ENCODE measurements around the gene ZNF581. TPM values are rescaled to one million over a fixed set of nuclear protein-coding genes. Genes with fewer than 3 reads are reported as not detected.

The ZNF581 gene
- total RNA-seq, 1 donor from 2014 or later, result 46.5 TPM

DNA sequence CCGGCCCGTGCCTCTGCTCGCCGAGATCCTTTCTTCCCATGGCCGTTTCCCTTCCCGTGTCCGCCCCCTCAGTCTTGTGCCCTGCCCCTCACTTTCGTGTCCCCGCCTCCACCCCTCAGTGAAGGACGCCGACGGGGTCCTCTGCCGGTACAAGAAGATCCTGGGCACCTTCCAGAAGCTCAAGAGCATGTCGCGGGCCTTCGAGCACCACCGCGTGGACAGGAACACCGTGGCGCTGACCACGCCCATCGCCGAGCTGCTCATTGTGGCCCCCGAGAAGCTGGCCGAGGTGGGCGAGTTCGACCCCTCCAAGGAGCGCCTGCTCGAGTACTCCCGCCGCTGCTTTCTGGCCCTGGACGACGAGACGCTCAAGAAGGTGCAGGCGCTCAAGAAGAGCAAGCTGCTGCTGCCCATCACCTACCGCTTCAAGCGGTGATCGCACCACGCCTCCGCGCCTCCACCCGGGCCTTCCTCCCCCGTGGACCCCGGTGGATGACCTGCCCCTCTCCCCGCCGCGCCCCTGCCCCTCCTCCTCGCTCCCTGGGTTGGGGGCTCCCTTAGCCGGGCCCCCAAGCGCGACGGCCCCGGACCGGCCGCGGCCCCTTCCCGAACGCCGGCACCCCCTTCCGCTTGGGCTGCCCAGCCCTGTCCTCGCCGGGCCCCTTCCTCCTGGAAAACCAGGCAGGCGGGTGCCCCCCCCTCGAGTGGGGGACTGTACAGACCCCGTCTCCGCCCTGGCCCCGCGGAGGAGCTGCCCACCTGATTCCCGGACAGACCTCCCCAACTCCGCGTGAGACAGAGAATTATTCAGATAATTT lies 9.1 kb downstream of the ZNF581 start:
- DNase-seq, result no peak

GRCh38 chr19:55653651-55654322 lies 10.3 kb downstream of the ZNF581 start:
- H3K27me3 Mint-ChIP-seq, result no peaks in the 10 kb centered on the region

More for the DNA sequence above, 9.1 kb downstream of the ZNF581 start:
- Mint-ChIP-seq H3K9me3 (no peaks in the 10 kb centered on the region), H3K4me3 (peak overlapping the region; percentile 15), H3K36me3 (ENCODE audit: low read depth) (peaks cover 43% of the 10 kb centered on the region), H3K27ac (peak overlapping the region; percentile 41), H3K27me3 (no peaks in the 10 kb centered on the region), H3K4me1 (peaks cover 49% of the 10 kb centered on the region)
- TF ChIP-seq, protein P1, sequence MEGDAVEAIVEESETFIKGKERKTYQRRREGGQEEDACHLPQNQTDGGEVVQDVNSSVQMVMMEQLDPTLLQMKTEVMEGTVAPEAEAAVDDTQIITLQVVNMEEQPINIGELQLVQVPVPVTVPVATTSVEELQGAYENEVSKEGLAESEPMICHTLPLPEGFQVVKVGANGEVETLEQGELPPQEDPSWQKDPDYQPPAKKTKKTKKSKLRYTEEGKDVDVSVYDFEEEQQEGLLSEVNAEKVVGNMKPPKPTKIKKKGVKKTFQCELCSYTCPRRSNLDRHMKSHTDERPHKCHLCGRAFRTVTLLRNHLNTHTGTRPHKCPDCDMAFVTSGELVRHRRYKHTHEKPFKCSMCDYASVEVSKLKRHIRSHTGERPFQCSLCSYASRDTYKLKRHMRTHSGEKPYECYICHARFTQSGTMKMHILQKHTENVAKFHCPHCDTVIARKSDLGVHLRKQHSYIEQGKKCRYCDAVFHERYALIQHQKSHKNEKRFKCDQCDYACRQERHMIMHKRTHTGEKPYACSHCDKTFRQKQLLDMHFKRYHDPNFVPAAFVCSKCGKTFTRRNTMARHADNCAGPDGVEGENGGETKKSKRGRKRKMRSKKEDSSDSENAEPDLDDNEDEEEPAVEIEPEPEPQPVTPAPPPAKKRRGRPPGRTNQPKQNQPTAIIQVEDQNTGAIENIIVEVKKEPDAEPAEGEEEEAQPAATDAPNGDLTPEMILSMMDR (IDR thresholded peaks at IDR 0.05), result no peak
- ChIA-PET CTCF (interaction anchor here (1.1 to 2.0 kb wide), 5 partner anchors 8 to 19 kb away, joined by 3 to 12 read pairs (median 4); no protein-coding TSS in a partner anchor), POLR2A (interaction anchor here (0.7 to 2.5 kb wide), 5 partner anchors 8 to 53 kb away, joined by 5 to 45 read pairs (median 13); partner anchors contain the start of genes FIZ1, ZNF524 and ZNF581)
- intact Hi-C loops (cut with micrococcal nuclease), result loop anchor here (1.0 to 5.0 kb wide), 3 partner anchors 20 to 1785 kb away; partner anchors contain the start of gene MYADM
- no peak for ATAC-seq (ENCODE audit: low read depth)

GRCh38 chr19:55654323-55654867 lies 10.9 kb downstream of the ZNF581 start:
- POLR2A ChIA-PET, result interaction anchor here (0.5 to 2.5 kb wide), 42 partner anchors 9 to 1539 kb away, joined by 3 to 55 read pairs (median 5); partner anchors contain the start of genes EPN1, FIZ1, ISOC2 and KMT5C
- peak overlapping the region; percentile 98 for H3K27ac Mint-ChIP-seq
- peak overlapping the region; percentile 95 for H3K4me3 Mint-ChIP-seq
- H3K36me3 Mint-ChIP-seq (ENCODE audit: low read depth), result peaks cover 49% of the 10 kb centered on the region
- H3K9me3 Mint-ChIP-seq, result no peaks in the 10 kb centered on the region
- TF ChIP-seq, protein P1 (IDR thresholded peaks at IDR 0.05), result no peak
- intact Hi-C loops (cut with micrococcal nuclease), result loop anchor here (1.0 to 5.0 kb wide), 10 partner anchors 11 to 1787 kb away; partner anchors contain the start of genes FIZ1, KMT5C, MYADM and RPL28
- no peak for DNase-seq
- CTCF ChIA-PET, result interaction anchor here (0.9 to 1.6 kb wide), 7 partner anchors 17 to 74 kb away, joined by 3 to 7 read pairs (median 5); partner anchors contain the start of gene ZNF579
- ATAC-seq (ENCODE audit: low read depth), result peak; percentile 77
- peaks cover 56% of the 10 kb centered on the region for H3K4me1 Mint-ChIP-seq
- no peaks in the 10 kb centered on the region for H3K27me3 Mint-ChIP-seq

More at GRCh38 chr19:55653651-55654322, 10.3 kb downstream of the ZNF581 start:
- POLR2A ChIA-PET, result interaction anchor here (0.6 to 2.5 kb wide), 41 partner anchors 9 to 1538 kb away, joined by 3 to 55 read pairs (median 6); partner anchors contain the start of genes EPN1, FIZ1, ISOC2 and KMT5C
- Mint-ChIP-seq H3K36me3 (ENCODE audit: low read depth) (peaks cover 47% of the 10 kb centered on the region), H3K4me1 (peaks cover 56% of the 10 kb centered on the region), H3K9me3 (no peaks in the 10 kb centered on the region), H3K27ac (peak overlapping the region; percentile 98), H3K4me3 (peak overlapping the region; percentile 95)
- DNase-seq (peak; percentile 95), ATAC-seq (ENCODE audit: low read depth) (peak; percentile 38)
- intact Hi-C loops (cut with micrococcal nuclease), result loop anchor here (1.0 to 5.0 kb wide), 12 partner anchors 10 to 1786 kb away; partner anchors contain the start of genes FIZ1, KMT5C, MYADM and RPL28
- TF ChIP-seq, protein P1 (IDR thresholded peaks at IDR 0.05), result peak; percentile 97
- CTCF ChIA-PET, result interaction anchor here (0.9 to 2.0 kb wide), 12 partner anchors 9 to 73 kb away, joined by 3 to 12 read pairs (median 4); partner anchors contain the start of gene ZNF579

DNA sequence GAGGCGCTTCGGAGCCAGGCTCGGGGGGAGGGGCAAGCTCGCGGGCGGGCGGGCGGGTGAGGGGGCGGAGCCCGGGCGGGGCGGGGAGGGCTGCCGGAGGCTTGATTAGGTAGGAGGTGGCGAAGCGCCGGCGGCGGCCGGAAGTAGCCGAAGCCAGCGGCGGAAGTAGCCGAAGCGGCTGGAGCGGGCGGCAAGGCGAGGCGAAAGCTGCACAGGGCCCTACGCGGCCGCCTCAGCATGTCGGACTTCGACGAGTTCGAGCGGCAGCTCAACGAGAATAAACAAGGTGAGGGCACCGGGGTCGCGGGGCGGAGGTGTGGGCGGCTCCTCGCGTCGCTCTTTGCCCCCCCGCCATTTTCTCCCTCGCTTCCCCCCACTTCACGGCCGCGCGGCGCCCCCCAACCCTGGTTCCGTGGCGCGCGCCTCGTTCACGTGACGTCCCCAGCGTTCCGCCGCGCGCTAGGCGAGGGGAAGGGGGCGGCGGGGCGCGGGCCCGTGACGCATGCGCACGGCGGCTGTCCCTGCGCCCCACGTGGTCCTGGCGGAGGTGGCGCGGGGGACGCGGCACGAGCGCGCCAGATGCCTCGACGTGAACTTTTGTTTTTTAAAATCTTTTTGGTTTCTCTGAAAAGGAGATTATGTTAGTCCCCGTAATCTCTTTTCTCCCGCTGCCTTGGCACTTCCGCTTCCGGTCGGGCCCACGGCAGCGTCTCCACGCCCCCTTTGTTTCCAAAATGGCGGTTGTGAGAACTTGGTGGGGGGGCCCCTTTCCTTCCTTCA lies 11.6 kb downstream of the ZNF581 start, which contains the start of gene U2AF2:
Gene U2AF2 (plus strand): TSS at position 168 of the 780 bp plus-strand sequence. CDS start 70 bp downstream, at position 238.
- H3K4me1 Mint-ChIP-seq, result peaks cover 55% of the 10 kb centered on the region

More for the DNA sequence above, 11.6 kb downstream of the ZNF581 start, which contains the start of gene U2AF2:
- peaks cover 56% of the 10 kb centered on the region for H3K36me3 Mint-ChIP-seq (ENCODE audit: low read depth)
- intact Hi-C loops (cut with micrococcal nuclease), result loop anchor here (1.0 to 5.0 kb wide), 11 partner anchors 12 to 1788 kb away; partner anchors contain the start of genes EPN1, FIZ1, KMT5C and MYADM
- peak within 1 kb of the TSS; percentile 98 for H3K27ac Mint-ChIP-seq
- peak; percentile 90 for DNase-seq
- ATAC-seq (ENCODE audit: low read depth), result peak; percentile 48
- POLR2A ChIA-PET, result interaction anchor here (0.5 to 2.5 kb wide), 43 partner anchors 8 to 1540 kb away, joined by 3 to 55 read pairs (median 5); partner anchors contain the start of genes EPN1, FIZ1, ISOC2 and KMT5C
- H3K27me3 Mint-ChIP-seq, result no peaks in the 10 kb centered on the region
- CTCF ChIA-PET, result interaction anchor here (0.9 to 1.6 kb wide), 7 partner anchors 16 to 75 kb away, joined by 3 to 7 read pairs (median 5); partner anchors contain the start of gene ZNF579
- no peaks in the 10 kb centered on the region for H3K9me3 Mint-ChIP-seq
- peak within 1 kb of the TSS; percentile 95 for H3K4me3 Mint-ChIP-seq
- TF ChIP-seq, protein P1 (IDR thresholded peaks at IDR 0.05), result no peak
